WTC11 (cell line): Measurements from ENCODE around the gene GMPR2. TPM values are rescaled to one million over a fixed set of nuclear protein-coding genes. Genes with fewer than 3 reads are reported as not detected.

Experiments used
- ATAC-seq: fragments of 200-7000 bp; cut with Tn5 transposase; 2 replicates; pipeline ENCODE4 v1.10.0; 2021; ENCODE audit warnings: mild to moderate bottlenecking, moderate library complexity
- CTCF ChIA-PET: fragments of 300-600 bp; sonication (Branson Sonifier 250); formaldehyde crosslinking; loops from one replicate; lab custom pipeline; 2021; ENCODE audit warnings: antibody characterized with exemption; lab: Charles Lee
- POLR2A ChIA-PET: fragments of 350-600 bp; sonication (Branson Sonifier 250); formaldehyde crosslinking; loops from one replicate; lab custom pipeline; 2021; ENCODE audit warnings: antibody characterized with exemption; lab: Charles Lee
- DNase-seq: peaks from one replicate; pipeline ENCODE4 v3.0.0; 2021; ENCODE audit warnings: low spot score
- H3K27ac Mint-ChIP-seq: 2 replicates; pipeline ENCODE4 v1.8.0; 2021; ENCODE audit warnings: mixed read lengths
- H3K27me3 Mint-ChIP-seq: 2 replicates; pipeline ENCODE4 v1.8.0; 2021; ENCODE audit warnings: low read depth, mild to moderate bottlenecking, moderate library complexity, mixed read lengths
- H3K36me3 Mint-ChIP-seq: 2 replicates; pipeline ENCODE4 v1.8.0; 2021; ENCODE audit warnings: mixed read lengths
- H3K4me1 Mint-ChIP-seq: 2 replicates; pipeline ENCODE4 v1.8.0; 2022; ENCODE audit warnings: mixed read lengths
- H3K4me3 Mint-ChIP-seq: 2 replicates; pipeline ENCODE4 v1.8.0; 2021; ENCODE audit warnings: mild to moderate bottlenecking, moderate library complexity, mixed read lengths
- H3K9me3 Mint-ChIP-seq: 2 replicates; pipeline ENCODE4 v1.8.0; 2021; ENCODE audit warnings: mixed read lengths
- ETV6 ChIP-seq: sonication (generic); formaldehyde crosslinking; IDR thresholded peaks from 2 replicates; pipeline ENCODE4 v1.8.1; 2022; ENCODE audit warnings: mild to moderate bottlenecking, missing genetic modification reagents
- FOXJ3 ChIP-seq: sonication (generic); formaldehyde crosslinking; IDR thresholded peaks from 2 replicates; pipeline ENCODE4 v1.9.0; 2021; ENCODE audit warnings: missing genetic modification reagents, mild to moderate bottlenecking, borderline replicate concordance
- HMGA2 ChIP-seq: fragments of 250-450 bp; sonication (Bioruptor Pico); IDR thresholded peaks from 2 replicates; pipeline ENCODE4 v1.4.0; 2021; ENCODE audit warnings: mild to moderate bottlenecking, moderate library complexity
- IRF2 ChIP-seq: sonication (generic); formaldehyde crosslinking; IDR thresholded peaks from 2 replicates; pipeline ENCODE4 v1.8.0; 2022; ENCODE audit warnings: low read depth, missing genetic modification reagents, borderline replicate concordance
- NFE2L1 ChIP-seq: sonication (generic); formaldehyde crosslinking; IDR thresholded peaks from 2 replicates; pipeline ENCODE4 v1.8.1; 2023; ENCODE audit warnings: missing genetic modification reagents
- NR3C1 ChIP-seq: sonication (generic); formaldehyde crosslinking; conservative IDR thresholded peaks from 2 replicates; pipeline ENCODE4 v1.8.1; 2023; ENCODE audit warnings: low read depth, mild to moderate bottlenecking, missing genetic modification reagents
- PRRX2 ChIP-seq: fragments of 250-450 bp; sonication (Bioruptor Pico); IDR thresholded peaks from 2 replicates; pipeline ENCODE4 v1.8.0; 2021; ENCODE audit warnings: mild to moderate bottlenecking
- RELA ChIP-seq: sonication (generic); formaldehyde crosslinking; IDR thresholded peaks from 2 replicates; pipeline ENCODE4 v1.8.1; 2022; ENCODE audit warnings: missing genetic modification reagents, mild to moderate bottlenecking, borderline replicate concordance
- RORB ChIP-seq: fragments of 250-450 bp; sonication (Bioruptor Pico); IDR thresholded peaks from 2 replicates; pipeline ENCODE4 v1.9.0; 2021; ENCODE audit warnings: mild to moderate bottlenecking
- SMAD3 ChIP-seq: sonication (generic); formaldehyde crosslinking; IDR thresholded peaks from 2 replicates; pipeline ENCODE4 v1.8.0; 2022; ENCODE audit warnings: missing genetic modification reagents, mild to moderate bottlenecking, borderline replicate concordance
- TCF7 ChIP-seq: sonication (generic); formaldehyde crosslinking; IDR thresholded peaks from 2 replicates; pipeline ENCODE4 v1.8.0; 2022; ENCODE audit warnings: mild to moderate bottlenecking, low read depth, missing genetic modification reagents, moderate library complexity
- total RNA-seq: library from RNA; stranded (reverse); gene quantifications from 3 replicates; pipeline ENCODE4 v1.2.3, GENCODE V29; 2021
- TF ChIP-seq, protein P1 (sequence below): sonication (generic); formaldehyde crosslinking; IDR thresholded peaks from 2 replicates; pipeline ENCODE4 v1.8.1; 2022; ENCODE audit warnings: low read depth, missing genetic modification reagents, borderline replicate concordance
- TF ChIP-seq, protein P2 (sequence below): fragments of 250-450 bp; sonication (Bioruptor Pico); IDR thresholded peaks from 2 replicates; pipeline ENCODE4 v1.9.0; 2021; ENCODE audit warnings: mild to moderate bottlenecking, borderline replicate concordance

Gene GMPR2
- total RNA-seq, 1 experiment from 2014 or later, result 82.3 TPM

DNA sequence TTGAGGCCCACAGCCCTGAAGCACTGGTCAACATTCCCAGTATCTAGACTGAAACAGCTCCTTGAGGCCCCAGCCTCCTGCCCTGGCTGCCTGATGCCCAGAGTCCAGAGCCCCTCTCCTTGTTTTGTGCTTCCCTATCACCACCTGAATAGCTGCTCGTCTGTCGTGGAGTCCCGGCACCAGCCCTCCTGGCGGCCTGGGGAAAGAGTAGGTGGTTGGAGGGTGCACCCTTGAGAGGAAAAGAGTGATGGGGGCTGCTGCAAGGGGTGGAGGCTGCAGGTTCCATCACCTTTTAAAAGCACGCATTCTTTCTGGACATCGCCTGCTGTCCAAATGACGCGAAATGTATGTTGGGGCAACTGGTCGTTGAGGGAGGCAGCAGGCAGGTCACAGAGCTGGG, 35.5 kb downstream of the GMPR2 start (continued):
- TF ChIP-seq NFE2L1 (CRISPR knock-in tag) (no peak), NR3C1 (CRISPR knock-in tag) (no peak)
- TF ChIP-seq, protein P1, sequence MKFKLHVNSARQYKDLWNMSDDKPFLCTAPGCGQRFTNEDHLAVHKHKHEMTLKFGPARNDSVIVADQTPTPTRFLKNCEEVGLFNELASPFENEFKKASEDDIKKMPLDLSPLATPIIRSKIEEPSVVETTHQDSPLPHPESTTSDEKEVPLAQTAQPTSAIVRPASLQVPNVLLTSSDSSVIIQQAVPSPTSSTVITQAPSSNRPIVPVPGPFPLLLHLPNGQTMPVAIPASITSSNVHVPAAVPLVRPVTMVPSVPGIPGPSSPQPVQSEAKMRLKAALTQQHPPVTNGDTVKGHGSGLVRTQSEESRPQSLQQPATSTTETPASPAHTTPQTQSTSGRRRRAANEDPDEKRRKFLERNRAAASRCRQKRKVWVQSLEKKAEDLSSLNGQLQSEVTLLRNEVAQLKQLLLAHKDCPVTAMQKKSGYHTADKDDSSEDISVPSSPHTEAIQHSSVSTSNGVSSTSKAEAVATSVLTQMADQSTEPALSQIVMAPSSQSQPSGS (CRISPR knock-in tag), result no peak
- TF ChIP-seq, all 79 proteins: peak for 0

DNA sequence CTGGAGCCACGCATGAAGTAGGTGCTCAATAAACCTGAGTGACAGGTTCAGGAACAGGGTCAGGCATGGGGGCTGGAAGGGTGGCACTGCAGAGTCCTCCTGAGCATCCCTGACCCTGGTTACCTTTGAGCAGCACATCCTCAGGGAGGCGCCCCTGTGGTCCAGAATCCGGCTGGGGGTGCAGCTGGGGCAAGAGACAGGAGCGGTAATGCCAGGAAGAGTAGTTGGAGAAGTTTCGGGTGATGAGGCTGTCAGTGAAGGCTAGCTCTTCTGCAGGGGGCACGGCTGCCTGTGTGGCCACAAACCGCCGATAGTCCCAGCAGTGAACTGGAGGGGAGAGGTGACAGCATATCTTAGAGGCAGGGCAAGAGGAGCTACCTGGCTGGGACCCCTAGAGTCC, 36.6 kb downstream of the GMPR2 start:
- Mint-ChIP-seq H3K36me3 (peaks cover 4% of the 10 kb centered on the region; the same call in 1 of the 2 replicates), H3K4me3 (no peak overlapping the region), H3K4me1 (peaks cover 16% of the 10 kb centered on the region), H3K27ac (no peak overlapping the region), H3K27me3 (no peaks in the 10 kb centered on the region), H3K9me3 (no peaks in the 10 kb centered on the region)
- ATAC-seq, result no peak
- TF ChIP-seq, protein P2, sequence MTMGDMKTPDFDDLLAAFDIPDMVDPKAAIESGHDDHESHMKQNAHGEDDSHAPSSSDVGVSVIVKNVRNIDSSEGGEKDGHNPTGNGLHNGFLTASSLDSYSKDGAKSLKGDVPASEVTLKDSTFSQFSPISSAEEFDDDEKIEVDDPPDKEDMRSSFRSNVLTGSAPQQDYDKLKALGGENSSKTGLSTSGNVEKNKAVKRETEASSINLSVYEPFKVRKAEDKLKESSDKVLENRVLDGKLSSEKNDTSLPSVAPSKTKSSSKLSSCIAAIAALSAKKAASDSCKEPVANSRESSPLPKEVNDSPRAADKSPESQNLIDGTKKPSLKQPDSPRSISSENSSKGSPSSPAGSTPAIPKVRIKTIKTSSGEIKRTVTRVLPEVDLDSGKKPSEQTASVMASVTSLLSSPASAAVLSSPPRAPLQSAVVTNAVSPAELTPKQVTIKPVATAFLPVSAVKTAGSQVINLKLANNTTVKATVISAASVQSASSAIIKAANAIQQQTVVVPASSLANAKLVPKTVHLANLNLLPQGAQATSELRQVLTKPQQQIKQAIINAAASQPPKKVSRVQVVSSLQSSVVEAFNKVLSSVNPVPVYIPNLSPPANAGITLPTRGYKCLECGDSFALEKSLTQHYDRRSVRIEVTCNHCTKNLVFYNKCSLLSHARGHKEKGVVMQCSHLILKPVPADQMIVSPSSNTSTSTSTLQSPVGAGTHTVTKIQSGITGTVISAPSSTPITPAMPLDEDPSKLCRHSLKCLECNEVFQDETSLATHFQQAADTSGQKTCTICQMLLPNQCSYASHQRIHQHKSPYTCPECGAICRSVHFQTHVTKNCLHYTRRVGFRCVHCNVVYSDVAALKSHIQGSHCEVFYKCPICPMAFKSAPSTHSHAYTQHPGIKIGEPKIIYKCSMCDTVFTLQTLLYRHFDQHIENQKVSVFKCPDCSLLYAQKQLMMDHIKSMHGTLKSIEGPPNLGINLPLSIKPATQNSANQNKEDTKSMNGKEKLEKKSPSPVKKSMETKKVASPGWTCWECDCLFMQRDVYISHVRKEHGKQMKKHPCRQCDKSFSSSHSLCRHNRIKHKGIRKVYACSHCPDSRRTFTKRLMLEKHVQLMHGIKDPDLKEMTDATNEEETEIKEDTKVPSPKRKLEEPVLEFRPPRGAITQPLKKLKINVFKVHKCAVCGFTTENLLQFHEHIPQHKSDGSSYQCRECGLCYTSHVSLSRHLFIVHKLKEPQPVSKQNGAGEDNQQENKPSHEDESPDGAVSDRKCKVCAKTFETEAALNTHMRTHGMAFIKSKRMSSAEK (CRISPR knock-in tag), result no peak
- TF ChIP-seq RELA (CRISPR knock-in tag) (no peak), RORB (CRISPR knock-in tag) (no peak)
- ChIA-PET CTCF (interaction anchor here (0.7 to 5.8 kb wide), 5 partner anchors 26 to 163 kb away, joined by 3 to 77 read pairs (median 18); partner anchors contain the start of genes CHMP4A, CIDEB and TINF2), POLR2A (interaction anchor here (0.8 kb wide), 1 partner anchor 27 kb away, joined by 3 read pairs; the partner anchor contains the start of gene TINF2)
- DNase-seq, result no peak

DNA sequence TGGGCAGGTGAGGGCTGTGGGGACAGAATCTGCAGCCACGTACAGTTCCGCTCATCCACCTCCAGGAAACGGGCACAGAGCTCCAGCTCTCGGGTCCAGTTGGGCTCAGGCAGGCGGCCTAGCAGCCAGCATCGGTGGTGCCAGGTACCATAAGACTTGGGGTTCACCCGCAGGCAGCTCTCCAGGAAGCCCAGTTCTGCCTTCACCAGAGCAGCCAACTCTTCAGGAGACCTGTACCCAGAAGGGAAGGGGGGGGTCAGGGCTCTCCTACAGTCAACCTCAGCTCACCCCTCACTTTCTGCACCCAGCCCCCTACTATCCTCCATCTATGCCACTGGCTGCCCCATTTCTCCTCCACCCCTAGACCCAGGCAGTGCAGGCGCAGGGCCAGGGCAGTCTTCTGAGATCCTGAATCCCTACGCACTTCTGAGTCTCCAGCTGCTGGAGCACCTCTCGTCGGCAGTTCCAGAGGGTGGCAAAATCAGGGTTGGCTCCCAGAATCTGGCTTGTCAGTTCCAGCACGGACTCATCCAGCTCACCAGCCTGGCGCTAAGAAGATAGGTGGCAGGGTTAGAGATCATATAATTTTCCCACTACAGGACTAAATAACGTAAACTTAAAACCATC, 37.3 kb downstream of the GMPR2 start:
- TF ChIP-seq SMAD3 (CRISPR knock-in tag) (no peak), FOXJ3 (no peak), NR3C1 (CRISPR knock-in tag) (no peak), ETV6 (CRISPR knock-in tag) (no peak), IRF2 (no peak), HMGA2 (CRISPR knock-in tag) (no peak), TCF7 (CRISPR knock-in tag) (no peak), PRRX2 (CRISPR knock-in tag) (no peak)
- TF ChIP-seq, all 79 proteins: peak for 0
- Mint-ChIP-seq H3K27me3 (no peaks in the 10 kb centered on the region), H3K27ac (no peak overlapping the region), H3K9me3 (no peaks in the 10 kb centered on the region), H3K4me3 (peak overlapping the region; percentile 72; the same call in 1 of the 2 replicates), H3K4me1 (peaks cover 16% of the 10 kb centered on the region), H3K36me3 (peaks cover 4% of the 10 kb centered on the region; the same call in 1 of the 2 replicates)
- no peak for DNase-seq
- POLR2A ChIA-PET, result interaction anchor here (0.5 to 1.5 kb wide), 4 partner anchors 28 to 41 kb away, joined by 3 to 20 read pairs (median 3); partner anchors contain the start of gene TINF2
- CTCF ChIA-PET, result interaction anchor here (1.2 to 5.8 kb wide), 9 partner anchors 14 to 124 kb away, joined by 4 to 77 read pairs (median 9); partner anchors contain the start of genes CHMP4A, CIDEB, DHRS1 and LTB4R
- no peak for ATAC-seq
